Panc1 (cell line): ENCODE data around the gene PLEKHH2. TPM values are rescaled to one million over a fixed set of nuclear protein-coding genes. Genes with fewer than 3 reads are reported as not detected.

ENCODE experiments used
- ATAC-seq: fragments of 200-7000 bp; cut with Tn5 transposase; 2 replicates; pipeline ENCODE4 v1.9.1; 2020; ENCODE audit warnings: mild to moderate bottlenecking, moderate library complexity
- BruUV-seq: library from RNA; stranded (reverse); fragments of 400-500 nt; replicated peaks from 2 replicates; lab custom pipeline; 2021; lab: Mats Ljungman, UMichigan
- CTCF ChIA-PET: fragments of 300-600 bp; sonication (Branson Sonifier 250); formaldehyde crosslinking; loops from one replicate; lab custom pipeline; 2022; ENCODE audit warnings: antibody characterized with exemption; lab: Charles Lee
- POLR2A ChIA-PET: fragments of 300-600 bp; sonication (Branson Sonifier 250); formaldehyde crosslinking; loops from one replicate; lab custom pipeline; 2022; ENCODE audit warnings: antibody characterized with exemption; lab: Charles Lee
- DNase-seq: peaks from one replicate; pipeline ENCODE4 v3.0.0-alpha.2; 2010; ENCODE audit warnings: low read depth, low spot score
- H3K27ac ChIP-seq: 2 replicates; pipeline ENCODE4 v1.5.1; 2011; ENCODE audit warnings: mild to moderate bottlenecking, low read length, inconsistent platforms
- H3K27me3 ChIP-seq: fragments of 200-500 bp; sonication (Bioruptor generic); 2 replicates; pipeline ENCODE4 v1.6.0; 2014; ENCODE audit warnings: low read length, inconsistent platforms; ENCODE audit not compliant: control insufficient read depth, insufficient read depth
- H3K36me3 ChIP-seq: fragments of 200-500 bp; sonication (Bioruptor generic); 2 replicates; pipeline ENCODE4 v1.5.1; 2014; ENCODE audit warnings: inconsistent platforms, mild to moderate bottlenecking, low read length, moderate library complexity; ENCODE audit not compliant: control insufficient read depth, insufficient read depth
- H3K4me1 ChIP-seq: 2 replicates; pipeline ENCODE4 v1.5.1; 2011; ENCODE audit warnings: inconsistent platforms, mild to moderate bottlenecking, low read length, moderate library complexity; ENCODE audit not compliant: control insufficient read depth, insufficient read depth
- H3K4me3 ChIP-seq, 2 experiments: 2 replicates each; pipeline ENCODE4 v1.5.1; 2011 to 2012; ENCODE audit warnings: low read depth in 2 of 2, low read length in 2 of 2, mild to moderate bottlenecking in 2 of 2, inconsistent platforms in 1 of 2, moderate library complexity in 1 of 2
- H3K9me3 ChIP-seq: fragments of 200-500 bp; sonication (Bioruptor generic); 2 replicates; pipeline ENCODE4 v1.5.1; 2014; ENCODE audit warnings: low read depth, mild to moderate bottlenecking, inconsistent platforms, low read length, moderate library complexity; ENCODE audit not compliant: control insufficient read depth, insufficient read depth
- CTCF ChIP-seq: fragments of 450-650 bp; IDR thresholded peaks from 2 replicates; pipeline ENCODE4 v1.5.1; 2017; ENCODE audit warnings: mild to moderate bottlenecking
- POLR2AphosphoS5 ChIP-seq: IDR thresholded peaks from 2 replicates; pipeline ENCODE4 v1.6.1; 2012; ENCODE audit warnings: mild to moderate bottlenecking, low read depth, low read length, moderate library complexity
- REST ChIP-seq, 2 experiments: IDR thresholded peaks; 2 replicates each; pipeline ENCODE4 v1.6.1; 2011 to 2012; ENCODE audit warnings: low read depth in 2 of 2, control low read depth in 1 of 2, low read length in 1 of 2, mild to moderate bottlenecking in 1 of 2, moderate library complexity in 1 of 2; ENCODE audit not compliant: insufficient read depth in 1 of 2
- SIN3A ChIP-seq: IDR thresholded peaks from 2 replicates; pipeline ENCODE4 v1.6.1; 2012; ENCODE audit warnings: low read depth, mild to moderate bottlenecking, low read length, moderate library complexity, borderline replicate concordance; ENCODE audit not compliant: insufficient read depth
- TCF7L2 ChIP-seq: IDR thresholded peaks from 2 replicates; pipeline ENCODE4 v1.6.1; 2011; ENCODE audit warnings: mild to moderate bottlenecking, low read depth, low read length, inconsistent platforms
- in situ Hi-C: cut with HindIII; loops from 2 replicates; pipeline ENCODE4 v1.10.0; 2016; ENCODE audit warnings: low sequenced_read_pairs, low pct_unique_long_range_greater_than_20kb
- intact Hi-C: fragments of 100-400 bp; cut with micrococcal nuclease; formaldehyde crosslinking; loops from one replicate; pipeline ENCODE4 v1.10.0; 2022; ENCODE audit not compliant: unreplicated experiment
- total RNA-seq: library from RNA; stranded (reverse); gene quantifications from one replicate; pipeline ENCODE4 v1.2.1, GENCODE V29; 2021; ENCODE audit not compliant: unreplicated experiment

The PLEKHH2 gene
- total RNA-seq, 1 experiment from 2014 or later = 15.0 TPM

GRCh38 chr2:43798300-43798699 is 161.2 kb downstream of the PLEKHH2 start:
- no TSS peak for BruUV-seq
- in situ Hi-C loops = no loop called here

GRCh38 chr2:43800894-43801293 is 163.8 kb downstream of the PLEKHH2 start:
- no peak for DNase-seq
- ChIA-PET POLR2A (no interaction called here), CTCF (no interaction called here)
- no peaks in the 10 kb centered on the region for H3K9me3 ChIP-seq
- in situ Hi-C loops = no loop called here
- TF ChIP-seq POLR2AphosphoS5 = no peak
- no peak for TF ChIP-seq REST (IDR thresholded peaks at IDR 0.05; ENCODE audit: insufficient read depth in 1 of 2, low read depth in 2 of 2, low read length in 1 of 2)
- no peak for TF ChIP-seq CTCF
- no peak for TF ChIP-seq SIN3A
- no peak for TF ChIP-seq TCF7L2
- H3K4me1 ChIP-seq = no peaks in the 10 kb centered on the region
- intact Hi-C loops = no loop called here
- BruUV-seq = no TSS peak
- no peak for ATAC-seq
- no peaks in the 10 kb centered on the region for H3K27me3 ChIP-seq
- no peaks in the 10 kb centered on the region for H3K36me3 ChIP-seq
- H3K27ac ChIP-seq = no peak overlapping the region
- H3K4me3 ChIP-seq = no peak overlapping the region

More at GRCh38 chr2:43798300-43798699, 161.2 kb downstream of the PLEKHH2 start:
- no peak for DNase-seq
- H3K4me3 ChIP-seq = no peak overlapping the region
- CTCF ChIA-PET = interaction anchor here (1.1 kb wide), 1 partner anchor 164 kb away, joined by 3 read pairs; no protein-coding TSS in a partner anchor
- no peaks in the 10 kb centered on the region for H3K36me3 ChIP-seq
- no peaks in the 10 kb centered on the region for H3K9me3 ChIP-seq
- no peaks in the 10 kb centered on the region for H3K4me1 ChIP-seq
- no peak for TF ChIP-seq SIN3A
- peak; percentile 63 for TF ChIP-seq CTCF
- intact Hi-C loops = no loop called here
- POLR2A ChIA-PET = no interaction called here
- peak; percentile 63; the same call in 1 of the 2 replicates for ATAC-seq
- no peak overlapping the region for H3K27ac ChIP-seq
- no peaks in the 10 kb centered on the region for H3K27me3 ChIP-seq
